NOMO-1 treated with dmso at 0.1 percent for 144 hours (cell line): ENCODE data around the gene RALGDS.
"Not testable (repeated sequence)": the region's sequence is repeated elsewhere in the genome, so short reads cannot be mapped to it uniquely, and the experiment has no call there.

ENCODE experiments used
- DNase-seq: peaks from one replicate; lab custom pipeline; 2025; ENCODE audit not compliant: unreplicated experiment; lab: John Stamatoyannopoulos, UW

RALGDS gene

DNA sequence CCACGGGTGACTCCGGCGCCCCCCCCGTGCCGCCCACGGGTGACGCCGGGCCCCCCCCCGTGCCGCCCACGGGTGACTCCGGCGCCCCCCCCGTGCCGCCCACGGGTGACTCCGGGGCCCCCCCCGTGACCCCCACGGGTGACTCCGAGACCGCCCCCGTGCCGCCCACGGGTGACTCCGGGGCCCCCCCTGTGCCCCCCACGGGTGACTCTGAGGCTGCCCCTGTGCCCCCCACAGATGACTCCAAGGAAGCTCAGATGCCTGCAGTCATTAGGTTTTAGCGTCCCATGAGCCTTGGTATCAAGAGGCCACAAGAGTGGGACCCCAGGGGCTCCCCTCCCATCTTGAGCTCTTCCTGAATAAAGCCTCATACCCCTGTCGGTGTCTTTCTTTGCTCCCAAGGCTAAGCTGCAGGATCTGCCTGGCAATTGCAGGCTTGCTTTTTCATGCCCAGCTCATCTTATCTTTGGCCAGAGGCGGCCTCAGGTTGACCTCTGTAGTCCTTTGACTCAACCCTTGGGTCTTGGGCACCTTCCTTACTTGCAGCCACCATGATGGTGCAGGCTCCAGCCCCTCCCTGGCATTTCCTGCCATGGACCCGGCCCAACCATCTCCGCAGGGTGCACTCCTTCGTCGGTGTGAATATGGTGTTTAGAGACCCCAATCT is 49.4 kb downstream of the RALGDS start:
- DNase-seq = no peak

- not testable (repeated sequence) for DNase-seq
These were observed 50.1 kb downstream of the RALGDS start for GRCh38 chr9:133070985-133071384.

- DNase-seq = not testable (repeated sequence)
These were observed 50.5 kb downstream of the RALGDS start for GRCh38 chr9:133070500-133070961.

DNA sequence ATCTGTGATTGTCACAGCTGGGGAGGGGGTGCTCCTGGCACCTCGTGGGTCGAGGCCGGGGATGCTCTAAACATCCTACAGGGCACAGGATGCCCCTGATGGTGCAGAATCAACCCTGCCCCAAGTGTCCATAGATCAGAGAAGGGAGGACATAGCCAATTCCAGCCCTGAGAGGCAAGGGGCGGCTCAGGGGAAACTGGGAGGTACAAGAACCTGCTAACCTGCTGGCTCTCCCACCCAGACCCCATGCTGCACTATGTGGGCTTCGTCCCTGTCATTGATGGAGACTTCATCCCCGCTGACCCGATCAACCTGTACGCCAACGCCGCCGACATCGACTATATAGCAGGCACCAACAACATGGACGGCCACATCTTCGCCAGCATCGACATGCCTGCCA is 52.6 kb downstream of the RALGDS start:
- DNase-seq = not testable (repeated sequence)

DNA sequence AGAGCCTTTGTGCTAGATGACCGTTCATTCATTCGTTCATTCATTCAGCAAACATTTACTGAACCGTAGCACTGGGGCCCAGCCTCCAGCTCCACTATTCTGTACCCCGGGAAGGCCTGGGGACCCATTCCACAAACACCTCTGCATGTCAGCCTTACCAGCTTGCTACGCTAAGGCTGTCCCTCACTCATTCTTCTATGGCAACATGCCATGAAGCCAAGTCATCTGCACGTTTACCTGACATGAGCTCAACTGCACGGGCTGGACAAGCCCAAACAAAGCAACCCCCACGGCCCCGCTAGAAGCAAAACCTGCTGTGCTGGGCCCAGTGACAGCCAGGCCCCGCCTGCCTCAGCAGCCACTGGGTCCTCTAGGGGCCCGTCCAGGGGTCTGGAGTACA is 53.2 kb downstream of the RALGDS start:
- no peak for DNase-seq

- no peak for DNase-seq
These were observed 54.0 kb downstream of the RALGDS start for GRCh38 chr9:133067006-133067405.

DNA sequence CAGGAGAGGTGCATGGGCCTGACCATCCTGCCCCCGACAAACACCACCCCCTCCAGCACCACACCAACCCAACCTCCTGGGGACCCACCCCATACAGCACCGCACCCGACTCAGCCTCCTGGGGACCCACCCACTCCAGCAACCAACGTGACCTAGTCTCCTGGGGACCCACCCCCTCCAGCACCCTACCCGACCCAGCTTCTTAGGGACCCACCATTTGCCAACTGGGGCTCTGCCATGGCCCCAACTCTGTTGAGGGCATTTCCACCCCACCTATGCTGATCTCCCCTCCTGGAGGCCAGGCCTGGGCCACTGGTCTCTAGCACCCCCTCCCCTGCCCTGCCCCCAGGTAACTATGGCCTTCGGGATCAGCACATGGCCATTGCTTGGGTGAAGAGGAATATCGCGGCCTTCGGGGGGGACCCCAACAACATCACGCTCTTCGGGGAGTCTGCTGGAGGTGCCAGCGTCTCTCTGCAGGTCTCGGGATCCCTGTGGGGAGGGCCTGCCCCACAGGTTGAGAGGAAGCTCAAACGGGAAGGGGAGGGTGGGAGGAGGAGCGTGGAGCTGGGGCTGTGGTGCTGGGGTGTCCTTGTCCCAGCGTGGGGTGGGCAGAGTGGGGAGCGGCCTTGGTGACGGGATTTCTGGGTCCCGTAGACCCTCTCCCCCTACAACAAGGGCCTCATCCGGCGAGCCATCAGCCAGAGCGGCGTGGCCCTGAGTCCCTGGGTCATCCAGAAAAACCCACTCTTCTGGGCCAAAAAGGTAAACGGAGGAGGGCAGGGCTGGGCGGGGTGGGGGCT is 54.7 kb downstream of the RALGDS start:
- DNase-seq = no peak

- DNase-seq = no peak
These were observed 56.0 kb downstream of the RALGDS start for GRCh38 chr9:133065070-133065388.

DNA sequence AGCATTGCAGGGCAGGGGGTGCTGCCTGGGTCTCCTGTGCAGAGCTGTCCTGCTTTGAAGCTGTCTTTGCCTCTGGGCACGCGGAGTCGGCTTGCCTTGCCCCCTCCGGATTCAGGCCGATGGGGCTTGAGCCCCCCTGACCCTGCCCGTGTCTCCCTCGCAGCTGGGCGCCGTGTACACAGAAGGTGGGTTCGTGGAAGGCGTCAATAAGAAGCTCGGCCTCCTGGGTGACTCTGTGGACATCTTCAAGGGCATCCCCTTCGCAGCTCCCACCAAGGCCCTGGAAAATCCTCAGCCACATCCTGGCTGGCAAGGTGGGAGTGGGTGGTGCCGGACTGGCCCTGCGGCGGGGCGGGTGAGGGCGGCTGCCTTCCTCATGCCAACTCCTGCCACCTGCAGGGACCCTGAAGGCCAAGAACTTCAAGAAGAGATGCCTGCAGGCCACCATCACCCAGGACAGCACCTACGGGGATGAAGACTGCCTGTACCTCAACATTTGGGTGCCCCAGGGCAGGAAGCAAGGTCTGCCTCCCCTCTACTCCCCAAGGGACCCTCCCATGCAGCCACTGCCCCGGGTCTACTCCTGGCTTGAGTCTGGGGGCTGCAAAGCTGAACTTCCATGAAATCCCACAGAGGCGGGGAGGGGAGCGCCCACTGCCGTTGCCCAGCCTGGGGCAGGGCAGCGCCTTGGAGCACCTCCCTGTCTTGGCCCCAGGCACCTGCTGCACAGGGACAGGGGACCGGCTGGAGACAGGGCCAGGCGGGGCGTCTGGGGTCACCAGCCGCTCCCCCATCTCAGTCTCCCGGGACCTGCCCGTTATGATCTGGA is 56.6 kb downstream of the RALGDS start:
- no peak for DNase-seq

DNA sequence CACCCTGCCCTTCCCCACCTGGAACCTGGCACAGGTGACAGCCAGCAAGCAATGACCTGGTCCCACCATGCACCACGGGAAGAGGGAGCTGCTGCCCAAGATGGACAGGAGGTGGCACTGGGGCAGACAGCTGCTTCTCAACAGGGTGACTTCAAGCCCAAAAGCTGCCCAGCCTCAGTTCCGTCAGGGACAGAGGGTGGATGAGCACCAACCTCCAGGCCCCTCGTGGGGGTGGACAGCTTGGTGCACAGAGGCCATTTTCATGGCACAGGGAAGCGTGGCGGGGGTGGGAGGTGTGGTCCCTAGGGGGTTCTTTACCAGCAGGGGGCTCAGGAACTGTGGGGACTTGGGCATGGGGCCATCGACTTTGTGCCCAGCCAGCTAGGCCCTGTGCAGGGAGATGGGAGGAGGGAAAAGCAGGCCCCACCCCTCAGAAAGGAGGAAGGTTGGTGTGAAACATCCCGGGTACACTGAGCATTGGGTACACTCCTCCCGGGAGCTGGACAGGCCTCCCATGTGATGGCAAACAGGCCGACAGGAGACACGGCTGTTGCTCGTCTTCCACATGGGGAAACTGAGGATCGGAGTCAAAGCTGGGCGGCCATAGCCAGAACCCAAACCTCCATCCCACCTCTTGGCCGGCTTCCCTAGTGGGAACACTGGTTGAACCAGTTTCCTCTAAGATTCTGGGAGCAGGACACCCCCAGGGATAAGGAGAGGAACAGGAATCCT is 57.4 kb downstream of the RALGDS start:
- no peak for DNase-seq

GRCh38 chr9:133063159-133063499 is 57.9 kb downstream of the RALGDS start:
- DNase-seq = no peak

- not testable (repeated sequence) for DNase-seq
These were observed 58.5 kb downstream of the RALGDS start for GRCh38 chr9:133062569-133062968.

DNA sequence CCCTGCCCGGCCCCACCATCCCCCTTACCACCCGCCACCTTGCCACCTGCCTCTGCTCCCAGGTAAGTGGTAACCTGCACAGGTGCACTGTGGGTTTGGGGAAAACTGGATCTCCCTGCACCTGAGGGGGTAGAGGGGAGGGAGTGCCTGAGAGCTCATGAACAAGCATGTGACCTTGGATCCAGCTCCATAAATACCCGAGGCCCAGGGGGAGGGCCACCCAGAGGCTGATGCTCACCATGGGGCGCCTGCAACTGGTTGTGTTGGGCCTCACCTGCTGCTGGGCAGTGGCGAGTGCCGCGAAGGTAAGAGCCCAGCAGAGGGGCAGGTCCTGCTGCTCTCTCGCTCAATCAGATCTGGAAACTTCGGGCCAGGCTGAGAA is 59.3 kb downstream of the RALGDS start, which contains the start of gene CEL:
CEL (plus strand) TSS at position 218 of the 382 bp plus-strand sequence; CDS start at position 240, 22 bp downstream.
- DNase-seq = not testable (repeated sequence)

GRCh38 chr9:133061019-133061763 is 59.8 kb downstream of the RALGDS start:
- not testable (repeated sequence) for DNase-seq

DNA sequence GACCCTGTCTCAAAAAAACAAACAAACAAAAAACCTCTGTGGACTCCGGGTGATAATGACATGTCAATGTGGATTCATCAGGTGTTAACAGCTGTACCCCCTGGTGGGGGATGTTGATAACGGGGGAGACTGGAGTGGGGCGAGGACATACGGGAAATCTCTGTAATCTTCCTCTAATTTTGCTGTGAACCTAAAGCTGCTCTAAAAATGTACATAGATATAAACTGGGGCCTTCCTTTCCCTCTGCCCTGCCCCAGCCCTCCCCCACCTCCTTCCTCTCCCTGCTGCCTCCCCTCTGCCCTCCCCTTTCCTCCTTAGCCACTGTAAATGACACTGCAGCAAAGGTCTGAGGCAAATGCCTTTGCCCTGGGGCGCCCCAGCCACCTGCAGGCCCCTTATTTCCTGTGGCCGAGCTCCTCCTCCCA is 60.6 kb downstream of the RALGDS start:
- no peak for DNase-seq

GRCh38 chr9:133059623-133060022 is 61.4 kb downstream of the RALGDS start:
- DNase-seq = no peak

GRCh38 chr9:133058550-133059320 is 62.3 kb downstream of the RALGDS start:
- no peak for DNase-seq

DNA sequence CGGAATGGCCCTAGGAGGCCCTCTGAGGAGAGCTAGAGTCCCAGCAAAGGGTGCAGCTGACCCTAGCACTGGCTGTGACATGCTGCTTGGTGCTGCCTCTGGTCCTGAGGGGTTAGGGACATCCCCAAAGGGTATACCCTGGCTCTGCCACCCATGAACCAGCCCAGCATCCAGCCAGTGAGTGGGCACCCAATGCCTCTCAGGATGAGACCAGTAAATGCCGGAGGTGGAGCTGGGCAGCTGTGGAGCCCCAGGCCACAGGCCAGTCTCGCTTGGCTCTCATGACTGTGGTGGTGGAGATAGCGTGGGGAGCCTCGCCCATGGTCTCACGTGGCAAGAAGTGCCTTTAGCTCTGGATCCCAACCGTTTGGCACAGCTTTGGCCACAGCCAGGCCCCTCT is 63.0 kb downstream of the RALGDS start:
- DNase-seq = no peak

GRCh38 chr9:133057553-133057952 is 63.5 kb downstream of the RALGDS start:
- DNase-seq = no peak
